ENCODE measurements around the gene GMFB. TPM values are rescaled to one million over a fixed set of nuclear protein-coding genes. Genes with fewer than 3 reads are reported as not detected.
A peak's percentile ranks its signal among the peaks of the same experiment; 100 is the strongest.

GMFB gene
- total RNA-seq (2014; rRNA removed; shearing (Covaris generic)) = 90.1 and 94.2 TPM in 2 replicates

- DNase-seq (ENCODE audit: low read depth) = peak; percentile 93
Measured at GRCh38 chr14:54488646-54489317, at the start of gene GMFB. Gene GMFB (minus strand): TSS chr14:54488980. CDS start chr14:54488927, 53 bp downstream.

- no peak for DNase-seq (ENCODE audit: low read depth)
Measured at GRCh38 chr14:54538055-54538454, 49.3 kb upstream of the GMFB start.

- no peak for DNase-seq (ENCODE audit: low read depth)
Measured at GRCh38 chr14:54537651-54538050, 48.9 kb upstream of the GMFB start.

- DNase-seq (ENCODE audit: low read depth) = no peak
Measured at GRCh38 chr14:54535646-54536045, 46.9 kb upstream of the GMFB start.

GRCh38 chr14:54535126-54535525 lies 46.3 kb upstream of the GMFB start:
- no peak for DNase-seq (ENCODE audit: low read depth)

GRCh38 chr14:54533100-54533499 lies 44.3 kb upstream of the GMFB start:
- DNase-seq (ENCODE audit: low read depth) = no peak

GRCh38 chr14:54532111-54533012 lies 43.6 kb upstream of the GMFB start:
- DNase-seq (ENCODE audit: low read depth) = no peak

- DNase-seq (ENCODE audit: low read depth) = peak; percentile 43
Measured at GRCh38 chr14:54529811-54530210, 41.0 kb upstream of the GMFB start.

GRCh38 chr14:54528973-54529372 lies 40.2 kb upstream of the GMFB start:
- no peak for DNase-seq (ENCODE audit: low read depth)

- DNase-seq (ENCODE audit: low read depth) = no peak
Measured at GRCh38 chr14:54524410-54524809, 35.6 kb upstream of the GMFB start.

GRCh38 chr14:54516709-54517108 lies 27.9 kb upstream of the GMFB start:
- no peak for DNase-seq (ENCODE audit: low read depth)

GRCh38 chr14:54515670-54516069 lies 26.9 kb upstream of the GMFB start:
- no peak for DNase-seq (ENCODE audit: low read depth)

- DNase-seq (ENCODE audit: low read depth) = no peak
Measured at GRCh38 chr14:54512393-54512792, 23.6 kb upstream of the GMFB start.

GRCh38 chr14:54509546-54510501 lies 21.0 kb upstream of the GMFB start, which contains the start of gene CGRRF1:
Gene CGRRF1 (plus strand): TSS chr14:54509906. CDS start chr14:54509960, 54 bp downstream.
- peak; percentile 97 for DNase-seq (ENCODE audit: low read depth)

- DNase-seq (ENCODE audit: low read depth) = peak; percentile 52
Measured at GRCh38 chr14:54503486-54503885, 14.7 kb upstream of the GMFB start.

- no peak for DNase-seq (ENCODE audit: low read depth)
Measured at GRCh38 chr14:54502602-54503001, 13.8 kb upstream of the GMFB start.

GRCh38 chr14:54501480-54501879 lies 12.7 kb upstream of the GMFB start:
- DNase-seq (ENCODE audit: low read depth) = no peak

- no peak for DNase-seq (ENCODE audit: low read depth)
Measured at GRCh38 chr14:54500744-54501143, 12.0 kb upstream of the GMFB start.

GRCh38 chr14:54498579-54498978 lies 9.8 kb upstream of the GMFB start:
- no peak for DNase-seq (ENCODE audit: low read depth)

GRCh38 chr14:54498095-54498531 lies 9.3 kb upstream of the GMFB start:
- no peak for DNase-seq (ENCODE audit: low read depth)

- DNase-seq (ENCODE audit: low read depth) = no peak
Measured at GRCh38 chr14:54497224-54497623, 8.4 kb upstream of the GMFB start.

GRCh38 chr14:54493293-54493692 lies 4.5 kb upstream of the GMFB start:
- DNase-seq (ENCODE audit: low read depth) = no peak
